ENCODE measurements around the gene POLR3K. TPM values are rescaled to one million over a fixed set of nuclear protein-coding genes. Genes with fewer than 3 reads are reported as not detected.

POLR3K gene
- total RNA-seq, 1 donor from 2014 or later = 12.8 TPM

- Histone ChIP-seq H3K4me3 (no peak overlapping the region), H3K36me3 (peaks cover 0 to 54% of the 10 kb centered on the region in 2 donors), H3K27me3 (no peaks in the 10 kb centered on the region), H3K27ac (no peak overlapping the region), H3K4me1 (peaks cover 21% of the 10 kb centered on the region), H3K9me3 (no peaks in the 10 kb centered on the region)
- DNase-seq (ENCODE audit: extremely low spot score in 2 of 2) = no peak
- intact Hi-C loops (cut with DNase I) = no loop called here
- TF ChIP-seq, protein P1, sequence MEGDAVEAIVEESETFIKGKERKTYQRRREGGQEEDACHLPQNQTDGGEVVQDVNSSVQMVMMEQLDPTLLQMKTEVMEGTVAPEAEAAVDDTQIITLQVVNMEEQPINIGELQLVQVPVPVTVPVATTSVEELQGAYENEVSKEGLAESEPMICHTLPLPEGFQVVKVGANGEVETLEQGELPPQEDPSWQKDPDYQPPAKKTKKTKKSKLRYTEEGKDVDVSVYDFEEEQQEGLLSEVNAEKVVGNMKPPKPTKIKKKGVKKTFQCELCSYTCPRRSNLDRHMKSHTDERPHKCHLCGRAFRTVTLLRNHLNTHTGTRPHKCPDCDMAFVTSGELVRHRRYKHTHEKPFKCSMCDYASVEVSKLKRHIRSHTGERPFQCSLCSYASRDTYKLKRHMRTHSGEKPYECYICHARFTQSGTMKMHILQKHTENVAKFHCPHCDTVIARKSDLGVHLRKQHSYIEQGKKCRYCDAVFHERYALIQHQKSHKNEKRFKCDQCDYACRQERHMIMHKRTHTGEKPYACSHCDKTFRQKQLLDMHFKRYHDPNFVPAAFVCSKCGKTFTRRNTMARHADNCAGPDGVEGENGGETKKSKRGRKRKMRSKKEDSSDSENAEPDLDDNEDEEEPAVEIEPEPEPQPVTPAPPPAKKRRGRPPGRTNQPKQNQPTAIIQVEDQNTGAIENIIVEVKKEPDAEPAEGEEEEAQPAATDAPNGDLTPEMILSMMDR (IDR thresholded peaks at IDR 0.05) = no peak
- no peak for TF ChIP-seq POLR2AphosphoS5 (IDR thresholded peaks at IDR 0.05; ENCODE audit: insufficient read depth in 1 of 2, low read depth in 1 of 2)
- TF ChIP-seq POLR2A (IDR thresholded peaks at IDR 0.05) = no peak
Observed at GRCh38 chr16:89391-90302, 36.2 kb upstream of the POLR3K start.

DNA sequence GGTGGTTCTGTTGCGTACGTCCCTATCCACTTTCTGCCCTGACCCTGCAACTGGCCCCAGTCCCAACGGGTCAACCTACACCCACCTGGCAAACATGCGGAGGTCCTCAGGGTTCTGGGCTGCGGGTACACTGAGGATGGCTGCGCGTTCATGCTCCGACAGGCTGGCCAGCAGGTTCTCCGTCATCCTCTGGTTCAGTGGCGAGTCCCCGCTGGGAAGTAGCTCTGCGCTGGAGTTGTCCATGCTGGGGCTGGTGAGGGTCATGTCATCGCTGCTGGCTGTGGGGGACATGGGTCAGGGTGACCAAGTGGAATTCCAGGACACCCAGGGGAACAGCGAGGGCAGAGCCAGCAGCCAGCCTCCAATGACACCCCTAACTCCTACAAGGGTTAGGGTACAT lies 35.2 kb upstream of the POLR3K start:
- no peaks in the 10 kb centered on the region for H3K27me3 ChIP-seq
- peaks cover 0 to 53% of the 10 kb centered on the region in 2 donors for H3K36me3 ChIP-seq
- no peak overlapping the region for H3K27ac ChIP-seq
- peaks cover 31% of the 10 kb centered on the region for H3K4me1 ChIP-seq
- H3K9me3 ChIP-seq = no peaks in the 10 kb centered on the region
- H3K4me3 ChIP-seq = no peak overlapping the region
- TF ChIP-seq, protein P1 (IDR thresholded peaks at IDR 0.05) = no peak
- no peak for TF ChIP-seq POLR2AphosphoS5 (IDR thresholded peaks at IDR 0.05; ENCODE audit: insufficient read depth in 1 of 2, low read depth in 1 of 2)
- TF ChIP-seq POLR2A (IDR thresholded peaks at IDR 0.05) = no peak
- no peak for DNase-seq (ENCODE audit: extremely low spot score in 2 of 2)
- intact Hi-C loops (cut with DNase I) = no loop called here

GRCh38 chr16:86483-86952 lies 33.1 kb upstream of the POLR3K start:
- no peak for DNase-seq (ENCODE audit: extremely low spot score in 2 of 2)
- Histone ChIP-seq H3K27me3 (no peaks in the 10 kb centered on the region), H3K36me3 (peaks cover 0 to 46% of the 10 kb centered on the region in 2 donors)

GRCh38 chr16:85865-86264 lies 32.5 kb upstream of the POLR3K start:
- no peak overlapping the region for H3K4me3 ChIP-seq
- intact Hi-C loops (cut with DNase I) = no loop called here
- no peak overlapping the region for H3K27ac ChIP-seq
- H3K27me3 ChIP-seq = no peaks in the 10 kb centered on the region
- peaks cover 27% of the 10 kb centered on the region for H3K4me1 ChIP-seq
- H3K9me3 ChIP-seq = no peaks in the 10 kb centered on the region
- TF ChIP-seq POLR2A (IDR thresholded peaks at IDR 0.05) (no peak), POLR2AphosphoS5 (IDR thresholded peaks at IDR 0.05; ENCODE audit: insufficient read depth in 1 of 2, low read depth in 1 of 2) (no peak)
- TF ChIP-seq, protein P1 (IDR thresholded peaks at IDR 0.05) = no peak
- peaks cover 0 to 46% of the 10 kb centered on the region in 2 donors for H3K36me3 ChIP-seq
- DNase-seq (ENCODE audit: extremely low spot score in 2 of 2) = no peak

More at GRCh38 chr16:86483-86952, 33.1 kb upstream of the POLR3K start:
- TF ChIP-seq, protein P1 (IDR thresholded peaks at IDR 0.05) = no peak
- no peak for TF ChIP-seq POLR2A (IDR thresholded peaks at IDR 0.05)
- TF ChIP-seq POLR2AphosphoS5 (IDR thresholded peaks at IDR 0.05; ENCODE audit: insufficient read depth in 1 of 2, low read depth in 1 of 2) = no peak
- Histone ChIP-seq H3K9me3 (no peaks in the 10 kb centered on the region), H3K27ac (no peak overlapping the region), H3K4me1 (peaks cover 34% of the 10 kb centered on the region), H3K4me3 (no peak overlapping the region)
- intact Hi-C loops (cut with DNase I) = no loop called here

- no peaks in the 10 kb centered on the region for H3K9me3 ChIP-seq
- H3K4me3 ChIP-seq = no peak overlapping the region
- TF ChIP-seq POLR2AphosphoS5 (IDR thresholded peaks at IDR 0.05; ENCODE audit: insufficient read depth in 1 of 2, low read depth in 1 of 2) (no peak), POLR2A (IDR thresholded peaks at IDR 0.05) (no peak)
- TF ChIP-seq, protein P1 (IDR thresholded peaks at IDR 0.05) = no peak
- H3K36me3 ChIP-seq = peaks cover 0 to 44% of the 10 kb centered on the region in 2 donors
- peaks cover 26% of the 10 kb centered on the region for H3K4me1 ChIP-seq
- no peaks in the 10 kb centered on the region for H3K27me3 ChIP-seq
- no peak for DNase-seq (ENCODE audit: extremely low spot score in 2 of 2)
- intact Hi-C loops (cut with DNase I) = no loop called here
- peak overlapping the region; percentile 62 for H3K27ac ChIP-seq
Observed at GRCh38 chr16:85407-85782, 32.0 kb upstream of the POLR3K start.

All from vagina (tissue), 2 donors.